ENCODE data around the gene ALOX15. TPM values are rescaled to one million over a fixed set of nuclear protein-coding genes. Genes with fewer than 3 reads are reported as not detected.

Gene ALOX15
- polyA plus RNA-seq, 1 donor from 2014 or later, result 0.12 TPM

- Histone ChIP-seq H3K79me2 (replicated peaks; ENCODE audit: insufficient read depth, low read length) (no peaks in the 10 kb centered on the region), H3K4me2 (ENCODE audit: low read length) (no peak overlapping the region), H2AFZ (ENCODE audit: low read depth, low read length) (no peak overlapping the region), H3K9me3 (ENCODE audit: low read length) (no peaks in the 10 kb centered on the region), H3F3A (ENCODE audit: insufficient read depth, low read length, poor library complexity, severe bottlenecking) (no peaks in the 10 kb centered on the region), H3K9me2 (ENCODE audit: insufficient read depth, low read length) (no peaks in the 10 kb centered on the region), H3K27ac (ENCODE audit: low read length) (no peak overlapping the region), H3K4me3 (ENCODE audit: low read length) (no peak overlapping the region), H4K20me1 (ENCODE audit: insufficient read depth) (no peaks in the 10 kb centered on the region), H3K9ac (ENCODE audit: low read length) (no peak overlapping the region), H3K27me3 (ENCODE audit: insufficient read depth, low read depth, low read length) (peaks cover 10% of the 10 kb centered on the region), H3K36me3 (ENCODE audit: insufficient read depth, low read length) (no peaks in the 10 kb centered on the region)
- TF ChIP-seq SMC3 (conservative IDR thresholded peaks at IDR 0.05; ENCODE audit: poor library complexity) (no peak), REST (IDR thresholded peaks at IDR 0.05; ENCODE audit: borderline replicate concordance) (no peak), EZH2 (IDR thresholded peaks at IDR 0.05; ENCODE audit: borderline replicate concordance, insufficient read depth, low read length, poor library complexity, severe bottlenecking) (no peak), TAF1 (IDR thresholded peaks at IDR 0.05; ENCODE audit: low read depth) (no peak), POLR2AphosphoS5 (IDR thresholded peaks at IDR 0.05) (no peak)
Observed at GRCh38 chr17:4632581-4632920, 8.9 kb downstream of the ALOX15 start.

GRCh38 chr17:4631836-4632580 is 9.5 kb downstream of the ALOX15 start:
- H3K4me3 ChIP-seq (ENCODE audit: low read length), result no peak overlapping the region
- no peaks in the 10 kb centered on the region for H3K9me2 ChIP-seq (ENCODE audit: insufficient read depth, low read length)
- H3K9ac ChIP-seq (ENCODE audit: low read length), result no peak overlapping the region
- H2AFZ ChIP-seq (ENCODE audit: low read depth, low read length), result no peak overlapping the region
- peaks cover 10% of the 10 kb centered on the region for H3K27me3 ChIP-seq (ENCODE audit: insufficient read depth, low read depth, low read length)
- no peak overlapping the region for H3K4me2 ChIP-seq (ENCODE audit: low read length)
- no peaks in the 10 kb centered on the region for H3F3A ChIP-seq (ENCODE audit: insufficient read depth, low read length, poor library complexity, severe bottlenecking)
- H3K27ac ChIP-seq (ENCODE audit: low read length), result no peak overlapping the region
- H3K36me3 ChIP-seq (ENCODE audit: insufficient read depth, low read length), result no peaks in the 10 kb centered on the region
- no peaks in the 10 kb centered on the region for H3K79me2 ChIP-seq (replicated peaks; ENCODE audit: insufficient read depth, low read length)
- H3K9me3 ChIP-seq (ENCODE audit: low read length), result no peaks in the 10 kb centered on the region
- no peak for TF ChIP-seq SMC3 (conservative IDR thresholded peaks at IDR 0.05; ENCODE audit: poor library complexity)
- TF ChIP-seq TAF1 (IDR thresholded peaks at IDR 0.05; ENCODE audit: low read depth), result no peak
- TF ChIP-seq POLR2AphosphoS5 (IDR thresholded peaks at IDR 0.05), result no peak
- TF ChIP-seq EZH2 (IDR thresholded peaks at IDR 0.05; ENCODE audit: borderline replicate concordance, insufficient read depth, low read length, poor library complexity, severe bottlenecking), result no peak
- TF ChIP-seq EP300 (conservative IDR thresholded peaks at IDR 0.05; ENCODE audit: poor library complexity, severe bottlenecking), result no peak
- no peak for TF ChIP-seq REST (IDR thresholded peaks at IDR 0.05; ENCODE audit: borderline replicate concordance)
- TF ChIP-seq MXI1 (conservative IDR thresholded peaks at IDR 0.05; ENCODE audit: poor library complexity, severe bottlenecking), result no peak
- TF ChIP-seq RAD21 (conservative IDR thresholded peaks at IDR 0.05), result no peak
- TF ChIP-seq CTCF (IDR thresholded peaks at IDR 0.05; ENCODE audit: poor library complexity, severe bottlenecking), result no peak
- H4K20me1 ChIP-seq (ENCODE audit: insufficient read depth), result no peaks in the 10 kb centered on the region

Measured in neural cell (in vitro differentiated cells).